Liver (tissue), 9 donors: Measurements from ENCODE around the gene GAPVD1. TPM values are rescaled to one million over a fixed set of nuclear protein-coding genes. Genes with fewer than 3 reads are reported as not detected.

Source experiments
- DNase-seq: peaks from one replicate; pipeline ENCODE4 v3.0.0-alpha.2; 2017; ENCODE audit warnings: low spot score
- H3K27ac ChIP-seq, 2 donors: one replicate each; pipeline ENCODE4 v1.7.0; 2013; ENCODE audit warnings: inconsistent platforms in 2 of 2, low read length in 2 of 2, control low read depth in 1 of 2, low read depth in 1 of 2, mild to moderate bottlenecking in 1 of 2
- H3K27me3 ChIP-seq, 4 donors: one replicate each; pipeline versions ENCODE4 v1.6.1 to v1.7.0; 2013; ENCODE audit warnings: low read length in 3 of 4, inconsistent platforms in 1 of 4, mild to moderate bottlenecking in 1 of 4, moderate library complexity in 1 of 4; ENCODE audit not compliant: control insufficient read depth in 4 of 4, insufficient read depth in 4 of 4
- H3K36me3 ChIP-seq, 4 donors: one replicate each; pipeline versions ENCODE4 v1.6.1 to v1.7.0; 2013; ENCODE audit warnings: low read length in 3 of 4, mild to moderate bottlenecking in 3 of 4, low read depth in 1 of 4, moderate library complexity in 1 of 4; ENCODE audit not compliant: control insufficient read depth in 4 of 4, insufficient read depth in 3 of 4
- H3K4me1 ChIP-seq, 4 donors: one replicate each; pipeline versions ENCODE4 v1.6.1 to v1.7.0; 2013; ENCODE audit warnings: low read length in 3 of 4, mild to moderate bottlenecking in 3 of 4, moderate library complexity in 1 of 4; ENCODE audit not compliant: control insufficient read depth in 4 of 4, insufficient read depth in 4 of 4
- H3K4me3 ChIP-seq, 3 donors: one replicate each; pipeline versions ENCODE4 v1.6.1 to v1.7.0; 2013; ENCODE audit warnings: low read length in 3 of 3, control low read depth in 1 of 3, low read depth in 1 of 3, mild to moderate bottlenecking in 1 of 3
- H3K9ac ChIP-seq, 2 donors: one replicate each; pipeline ENCODE4 v1.7.0; 2013; ENCODE audit warnings: low read length in 2 of 2, mild to moderate bottlenecking in 2 of 2, moderate library complexity in 2 of 2, control low read depth in 1 of 2, low read depth in 1 of 2
- H3K9me3 ChIP-seq, 4 donors: one replicate each; pipeline versions ENCODE4 v1.6.1 to v1.7.0; 2013; ENCODE audit warnings: low read length in 3 of 4; ENCODE audit not compliant: control insufficient read depth in 4 of 4
- EGR1 ChIP-seq, 2 donors: IDR thresholded peaks; 2 replicates each; pipeline ENCODE4 v1.6.1; 2016 to 2018; ENCODE audit warnings: antibody characterized with exemption in 2 of 2, low read depth in 2 of 2
- FOXA1 ChIP-seq: IDR thresholded peaks from 2 replicates; pipeline ENCODE4 v1.6.1; 2016; ENCODE audit warnings: antibody characterized with exemption
- FOXA2 ChIP-seq: IDR thresholded peaks from 2 replicates; pipeline ENCODE4 v1.6.1; 2016; ENCODE audit warnings: antibody characterized with exemption
- GABPA ChIP-seq, 2 donors: IDR thresholded peaks in 1 of 2; conservative IDR thresholded peaks in 1 of 2; 2 replicates each; pipeline ENCODE4 v1.6.1; 2016; ENCODE audit warnings: antibody characterized with exemption in 2 of 2, mild to moderate bottlenecking in 1 of 2, moderate library complexity in 1 of 2
- HNF4A ChIP-seq, 2 donors: conservative IDR thresholded peaks; 2 replicates each; pipeline ENCODE4 v1.6.1; 2016; ENCODE audit warnings: antibody characterized with exemption in 2 of 2, mild to moderate bottlenecking in 2 of 2
- HNF4G ChIP-seq: IDR thresholded peaks from 2 replicates; pipeline ENCODE4 v1.6.1; 2016; ENCODE audit warnings: antibody characterized with exemption
- JUND ChIP-seq, 2 donors: IDR thresholded peaks; 2 replicates each; pipeline ENCODE4 v1.6.1; 2016; ENCODE audit warnings: antibody characterized with exemption in 2 of 2
- MAX ChIP-seq: IDR thresholded peaks from 2 replicates; pipeline ENCODE4 v1.6.1; 2016; ENCODE audit warnings: antibody characterized with exemption
- NR2F2 ChIP-seq: IDR thresholded peaks from 2 replicates; pipeline ENCODE4 v1.6.1; 2016; ENCODE audit warnings: antibody characterized with exemption
- RAD21 ChIP-seq, 2 donors: IDR thresholded peaks; 2 replicates each; pipeline ENCODE4 v1.6.1; 2016; ENCODE audit warnings: antibody characterized with exemption in 2 of 2, mild to moderate bottlenecking in 2 of 2
- RXRA ChIP-seq, 2 donors: IDR thresholded peaks; 2 replicates each; pipeline ENCODE4 v1.6.1; 2017 to 2018; ENCODE audit warnings: antibody characterized with exemption in 2 of 2, mild to moderate bottlenecking in 1 of 2
- SP1 ChIP-seq: IDR thresholded peaks from 2 replicates; pipeline ENCODE4 v1.6.1; 2018; ENCODE audit warnings: antibody characterized with exemption, mild to moderate bottlenecking
- TAF1 ChIP-seq: conservative IDR thresholded peaks from 2 replicates; pipeline ENCODE4 v1.6.1; 2016; ENCODE audit warnings: antibody characterized with exemption, mild to moderate bottlenecking
- YY1 ChIP-seq: IDR thresholded peaks from 2 replicates; pipeline ENCODE4 v1.6.1; 2016; ENCODE audit warnings: antibody characterized with exemption, mild to moderate bottlenecking
- WGBS: extraction: QIAGEN DNeasy Blood & Tissue Kit; methylation state at CpG from one replicate; pipeline ENCODE4 v1.1.7; 2013; 5-methylcytosine and 5-hydroxymethylcytosine counted together
- polyA plus RNA-seq, 2 donors: library from polyadenylated mRNA; stranded (reverse) in 1 of 2; unstranded in 1 of 2; fragments of 200-250 nt in 1 of 2; fragments of >200 nt in 1 of 2; fragmentation: Nextera tagmentation in 1 of 2; extraction: Ambion mirVana in 1 of 2; gene quantifications; one replicate each; pipeline versions ENCODE4 v1.2.1 to v1.2.3, GENCODE V29; 2013 to 2015
- total RNA-seq, 2 donors: library from RNA; depleted of rRNA; stranded (reverse); fragments of >200 nt; gene quantifications; one replicate each; pipeline ENCODE4 v1.2.3, GENCODE V29; 2014
- TF ChIP-seq, protein P1 (sequence below): IDR thresholded peaks from 2 replicates; pipeline ENCODE4 v1.6.1; 2016; ENCODE audit warnings: antibody characterized with exemption, mild to moderate bottlenecking
- TF ChIP-seq, protein P2 (sequence below): IDR thresholded peaks from 2 replicates; pipeline ENCODE4 v1.6.1; 2016; ENCODE audit warnings: antibody characterized with exemption
- TF ChIP-seq, protein P3 (sequence below): IDR thresholded peaks from 2 replicates; pipeline ENCODE4 v1.6.1; 2016; ENCODE audit warnings: antibody characterized with exemption
- donor health status: healthy.
- donor health status: healthy.
- donor health status: healthy.
- donor health status: healthy.
- donor health status: healthy.

Gene GAPVD1
- total and polyA plus RNA-seq, 4 donors = 5.5 to 89.7 (median 28.6) TPM

GRCh38 chr9:125272697-125273096, 11.1 kb downstream of the GAPVD1 start:
- Histone ChIP-seq H3K4me3 (no peak overlapping the region), H3K4me1 (peaks cover 1 to 18% (median 9%) of the 10 kb centered on the region in 4 donors), H3K27ac (peak overlapping the region; percentile 3 to 23), H3K36me3 (no peaks in the 10 kb centered on the region), H3K9ac (no peak overlapping the region), H3K27me3 (no peaks in the 10 kb centered on the region), H3K9me3 (no peaks in the 10 kb centered on the region)
- WGBS = 20% methylated on average over 3 of the region's 3 CpGs
- TF ChIP-seq, protein P1, sequence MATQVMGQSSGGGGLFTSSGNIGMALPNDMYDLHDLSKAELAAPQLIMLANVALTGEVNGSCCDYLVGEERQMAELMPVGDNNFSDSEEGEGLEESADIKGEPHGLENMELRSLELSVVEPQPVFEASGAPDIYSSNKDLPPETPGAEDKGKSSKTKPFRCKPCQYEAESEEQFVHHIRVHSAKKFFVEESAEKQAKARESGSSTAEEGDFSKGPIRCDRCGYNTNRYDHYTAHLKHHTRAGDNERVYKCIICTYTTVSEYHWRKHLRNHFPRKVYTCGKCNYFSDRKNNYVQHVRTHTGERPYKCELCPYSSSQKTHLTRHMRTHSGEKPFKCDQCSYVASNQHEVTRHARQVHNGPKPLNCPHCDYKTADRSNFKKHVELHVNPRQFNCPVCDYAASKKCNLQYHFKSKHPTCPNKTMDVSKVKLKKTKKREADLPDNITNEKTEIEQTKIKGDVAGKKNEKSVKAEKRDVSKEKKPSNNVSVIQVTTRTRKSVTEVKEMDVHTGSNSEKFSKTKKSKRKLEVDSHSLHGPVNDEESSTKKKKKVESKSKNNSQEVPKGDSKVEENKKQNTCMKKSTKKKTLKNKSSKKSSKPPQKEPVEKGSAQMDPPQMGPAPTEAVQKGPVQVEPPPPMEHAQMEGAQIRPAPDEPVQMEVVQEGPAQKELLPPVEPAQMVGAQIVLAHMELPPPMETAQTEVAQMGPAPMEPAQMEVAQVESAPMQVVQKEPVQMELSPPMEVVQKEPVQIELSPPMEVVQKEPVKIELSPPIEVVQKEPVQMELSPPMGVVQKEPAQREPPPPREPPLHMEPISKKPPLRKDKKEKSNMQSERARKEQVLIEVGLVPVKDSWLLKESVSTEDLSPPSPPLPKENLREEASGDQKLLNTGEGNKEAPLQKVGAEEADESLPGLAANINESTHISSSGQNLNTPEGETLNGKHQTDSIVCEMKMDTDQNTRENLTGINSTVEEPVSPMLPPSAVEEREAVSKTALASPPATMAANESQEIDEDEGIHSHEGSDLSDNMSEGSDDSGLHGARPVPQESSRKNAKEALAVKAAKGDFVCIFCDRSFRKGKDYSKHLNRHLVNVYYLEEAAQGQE = no peak
- TF ChIP-seq YY1 = no peak
- peak; percentile 75 for TF ChIP-seq HNF4G
- TF ChIP-seq FOXA2 = peak; percentile 48
- peak; percentile 89 for TF ChIP-seq HNF4A (conservative IDR thresholded peaks at IDR 0.05)
- TF ChIP-seq NR2F2 = no peak
- TF ChIP-seq JUND (IDR thresholded peaks at IDR 0.05) = peak in 1 of 2 donors; percentile 28
- peak; percentile 73 for TF ChIP-seq SP1
- TF ChIP-seq RXRA (IDR thresholded peaks at IDR 0.05) = peak; percentile 40 to 45
- no peak for DNase-seq

GRCh38 chr9:125276771-125277170, 15.1 kb downstream of the GAPVD1 start:
- Histone ChIP-seq H3K9ac (no peak overlapping the region), H3K36me3 (no peaks in the 10 kb centered on the region), H3K27me3 (no peaks in the 10 kb centered on the region), H3K4me1 (peaks cover 1 to 18% (median 9%) of the 10 kb centered on the region in 4 donors), H3K27ac (no peak overlapping the region), H3K4me3 (no peak overlapping the region), H3K9me3 (no peaks in the 10 kb centered on the region)
- DNase-seq = no peak
- TF ChIP-seq TAF1 (no peak), YY1 (no peak), FOXA2 (no peak), JUND (IDR thresholded peaks at IDR 0.05) (no peak), EGR1 (IDR thresholded peaks at IDR 0.05; ENCODE audit: low read depth in 2 of 2) (no peak), HNF4G (no peak), MAX (no peak), RAD21 (IDR thresholded peaks at IDR 0.05) (no peak), GABPA (IDR thresholded peaks at IDR 0.05 in 1 of 2, conservative IDR thresholded peaks at IDR 0.05 in 1 of 2) (no peak), SP1 (no peak), FOXA1 (no peak), NR2F2 (no peak), HNF4A (conservative IDR thresholded peaks at IDR 0.05) (no peak), RXRA (IDR thresholded peaks at IDR 0.05) (no peak)
- TF ChIP-seq, protein P2, sequence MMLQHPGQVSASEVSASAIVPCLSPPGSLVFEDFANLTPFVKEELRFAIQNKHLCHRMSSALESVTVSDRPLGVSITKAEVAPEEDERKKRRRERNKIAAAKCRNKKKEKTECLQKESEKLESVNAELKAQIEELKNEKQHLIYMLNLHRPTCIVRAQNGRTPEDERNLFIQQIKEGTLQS = no peak
- TF ChIP-seq, protein P1 = no peak
- TF ChIP-seq, protein P3, sequence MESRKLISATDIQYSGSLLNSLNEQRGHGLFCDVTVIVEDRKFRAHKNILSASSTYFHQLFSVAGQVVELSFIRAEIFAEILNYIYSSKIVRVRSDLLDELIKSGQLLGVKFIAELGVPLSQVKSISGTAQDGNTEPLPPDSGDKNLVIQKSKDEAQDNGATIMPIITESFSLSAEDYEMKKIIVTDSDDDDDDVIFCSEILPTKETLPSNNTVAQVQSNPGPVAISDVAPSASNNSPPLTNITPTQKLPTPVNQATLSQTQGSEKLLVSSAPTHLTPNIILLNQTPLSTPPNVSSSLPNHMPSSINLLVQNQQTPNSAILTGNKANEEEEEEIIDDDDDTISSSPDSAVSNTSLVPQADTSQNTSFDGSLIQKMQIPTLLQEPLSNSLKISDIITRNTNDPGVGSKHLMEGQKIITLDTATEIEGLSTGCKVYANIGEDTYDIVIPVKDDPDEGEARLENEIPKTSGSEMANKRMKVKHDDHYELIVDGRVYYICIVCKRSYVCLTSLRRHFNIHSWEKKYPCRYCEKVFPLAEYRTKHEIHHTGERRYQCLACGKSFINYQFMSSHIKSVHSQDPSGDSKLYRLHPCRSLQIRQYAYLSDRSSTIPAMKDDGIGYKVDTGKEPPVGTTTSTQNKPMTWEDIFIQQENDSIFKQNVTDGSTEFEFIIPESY = no peak
- WGBS = 98% methylated on average over 4 of the region's 4 CpGs
